Measurements from ENCODE around the gene ADRA2C. TPM values are rescaled to one million over a fixed set of nuclear protein-coding genes. Genes with fewer than 3 reads are reported as not detected.

ADRA2C gene
- total RNA-seq, 1 experiment from 2014 or later, result not detected

GRCh38 chr4:3736806-3737205, 29.4 kb upstream of the ADRA2C start:
- TF ChIP-seq CTCF (conservative IDR thresholded peaks at IDR 0.05) (no peak), EZH2 (IDR thresholded peaks at IDR 0.05; ENCODE audit: low read depth) (no peak)
- H3K4me3 ChIP-seq, result no peak overlapping the region
- no peaks in the 10 kb centered on the region for H3K9me2 ChIP-seq (ENCODE audit: insufficient read depth)
- peaks cover 95% of the 10 kb centered on the region for H3K27me3 ChIP-seq (ENCODE audit: insufficient read depth, low read depth)
- H3K4me2 ChIP-seq, result no peak overlapping the region
- H3K36me3 ChIP-seq (ENCODE audit: low read depth), result no peaks in the 10 kb centered on the region
- no peaks in the 10 kb centered on the region for H3K9me3 ChIP-seq (ENCODE audit: insufficient read depth, low read depth)
- H3K79me2 ChIP-seq (ENCODE audit: low read depth), result no peaks in the 10 kb centered on the region
- H3K27ac ChIP-seq, result no peak overlapping the region
- intact Hi-C loops (cut with micrococcal nuclease; ENCODE audit: unreplicated experiment), result no loop called here
- CTCF ChIA-PET, result no interaction called here
- POLR2A ChIA-PET (ENCODE audit: unreplicated experiment), result no interaction called here
- H4K20me1 ChIP-seq (ENCODE audit: insufficient read depth), result no peaks in the 10 kb centered on the region
- DNase-seq, result no peak
- no peaks in the 10 kb centered on the region for H3K4me1 ChIP-seq (replicated peaks; ENCODE audit: insufficient read depth)
- no TSS peak for BruUV-seq (replicated peaks)
- no peak overlapping the region for H2AFZ ChIP-seq
- H3F3A ChIP-seq (ENCODE audit: insufficient read depth, low read depth), result no peaks in the 10 kb centered on the region

- Histone ChIP-seq H3K9me2 (ENCODE audit: insufficient read depth) (no peaks in the 10 kb centered on the region), H3K27ac (no peak overlapping the region), H3K27me3 (ENCODE audit: insufficient read depth, low read depth) (peaks cover 96% of the 10 kb centered on the region), H2AFZ (no peak overlapping the region), H3K79me2 (ENCODE audit: low read depth) (no peaks in the 10 kb centered on the region), H4K20me1 (ENCODE audit: insufficient read depth) (no peaks in the 10 kb centered on the region), H3K9me3 (ENCODE audit: insufficient read depth, low read depth) (no peaks in the 10 kb centered on the region), H3K4me3 (no peak overlapping the region), H3K4me2 (no peak overlapping the region), H3F3A (ENCODE audit: insufficient read depth, low read depth) (no peaks in the 10 kb centered on the region), H3K36me3 (ENCODE audit: low read depth) (no peaks in the 10 kb centered on the region), H3K4me1 (replicated peaks; ENCODE audit: insufficient read depth) (no peaks in the 10 kb centered on the region)
- no TSS peak for BruUV-seq (replicated peaks)
- intact Hi-C loops (cut with micrococcal nuclease; ENCODE audit: unreplicated experiment), result no loop called here
- no peak for TF ChIP-seq CTCF (conservative IDR thresholded peaks at IDR 0.05)
- TF ChIP-seq EZH2 (IDR thresholded peaks at IDR 0.05; ENCODE audit: low read depth), result no peak
- ChIA-PET CTCF (no interaction called here), POLR2A (ENCODE audit: unreplicated experiment) (no interaction called here)
- no peak for DNase-seq
Measured at GRCh38 chr4:3739577-3739976, 26.6 kb upstream of the ADRA2C start.

- Histone ChIP-seq H3K79me2 (ENCODE audit: low read depth) (no peaks in the 10 kb centered on the region), H3K27me3 (ENCODE audit: insufficient read depth, low read depth) (peaks cover 96% of the 10 kb centered on the region), H2AFZ (no peak overlapping the region), H3K4me2 (no peak overlapping the region), H3F3A (ENCODE audit: insufficient read depth, low read depth) (no peaks in the 10 kb centered on the region), H3K9me2 (ENCODE audit: insufficient read depth) (no peaks in the 10 kb centered on the region), H3K27ac (no peak overlapping the region), H3K9me3 (ENCODE audit: insufficient read depth, low read depth) (no peaks in the 10 kb centered on the region), H3K4me3 (no peak overlapping the region), H4K20me1 (ENCODE audit: insufficient read depth) (no peaks in the 10 kb centered on the region), H3K4me1 (replicated peaks; ENCODE audit: insufficient read depth) (no peaks in the 10 kb centered on the region), H3K36me3 (ENCODE audit: low read depth) (no peaks in the 10 kb centered on the region)
- intact Hi-C loops (cut with micrococcal nuclease; ENCODE audit: unreplicated experiment), result no loop called here
- no TSS peak for BruUV-seq (replicated peaks)
- no peak for DNase-seq
- ChIA-PET CTCF (no interaction called here), POLR2A (ENCODE audit: unreplicated experiment) (no interaction called here)
- TF ChIP-seq CTCF (conservative IDR thresholded peaks at IDR 0.05) (no peak), EZH2 (IDR thresholded peaks at IDR 0.05; ENCODE audit: low read depth) (no peak)
Measured at GRCh38 chr4:3740256-3740655, 25.9 kb upstream of the ADRA2C start.
